Measurements from ENCODE around the gene PDCD6IP.
"Not testable (repeated sequence)": the region's sequence is repeated elsewhere in the genome, so short reads cannot be mapped to it uniquely, and the experiment has no call there.

Gene PDCD6IP, protein sequence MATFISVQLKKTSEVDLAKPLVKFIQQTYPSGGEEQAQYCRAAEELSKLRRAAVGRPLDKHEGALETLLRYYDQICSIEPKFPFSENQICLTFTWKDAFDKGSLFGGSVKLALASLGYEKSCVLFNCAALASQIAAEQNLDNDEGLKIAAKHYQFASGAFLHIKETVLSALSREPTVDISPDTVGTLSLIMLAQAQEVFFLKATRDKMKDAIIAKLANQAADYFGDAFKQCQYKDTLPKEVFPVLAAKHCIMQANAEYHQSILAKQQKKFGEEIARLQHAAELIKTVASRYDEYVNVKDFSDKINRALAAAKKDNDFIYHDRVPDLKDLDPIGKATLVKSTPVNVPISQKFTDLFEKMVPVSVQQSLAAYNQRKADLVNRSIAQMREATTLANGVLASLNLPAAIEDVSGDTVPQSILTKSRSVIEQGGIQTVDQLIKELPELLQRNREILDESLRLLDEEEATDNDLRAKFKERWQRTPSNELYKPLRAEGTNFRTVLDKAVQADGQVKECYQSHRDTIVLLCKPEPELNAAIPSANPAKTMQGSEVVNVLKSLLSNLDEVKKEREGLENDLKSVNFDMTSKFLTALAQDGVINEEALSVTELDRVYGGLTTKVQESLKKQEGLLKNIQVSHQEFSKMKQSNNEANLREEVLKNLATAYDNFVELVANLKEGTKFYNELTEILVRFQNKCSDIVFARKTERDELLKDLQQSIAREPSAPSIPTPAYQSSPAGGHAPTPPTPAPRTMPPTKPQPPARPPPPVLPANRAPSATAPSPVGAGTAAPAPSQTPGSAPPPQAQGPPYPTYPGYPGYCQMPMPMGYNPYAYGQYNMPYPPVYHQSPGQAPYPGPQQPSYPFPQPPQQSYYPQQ

GRCh38 chr3:33798418-33799201, at the start of gene PDCD6IP:
TSS of gene PDCD6IP (plus strand) at chr3:33798630. CDS start at chr3:33798729, 99 bp downstream.
- DNase-seq, result peak; percentile 97

DNA sequence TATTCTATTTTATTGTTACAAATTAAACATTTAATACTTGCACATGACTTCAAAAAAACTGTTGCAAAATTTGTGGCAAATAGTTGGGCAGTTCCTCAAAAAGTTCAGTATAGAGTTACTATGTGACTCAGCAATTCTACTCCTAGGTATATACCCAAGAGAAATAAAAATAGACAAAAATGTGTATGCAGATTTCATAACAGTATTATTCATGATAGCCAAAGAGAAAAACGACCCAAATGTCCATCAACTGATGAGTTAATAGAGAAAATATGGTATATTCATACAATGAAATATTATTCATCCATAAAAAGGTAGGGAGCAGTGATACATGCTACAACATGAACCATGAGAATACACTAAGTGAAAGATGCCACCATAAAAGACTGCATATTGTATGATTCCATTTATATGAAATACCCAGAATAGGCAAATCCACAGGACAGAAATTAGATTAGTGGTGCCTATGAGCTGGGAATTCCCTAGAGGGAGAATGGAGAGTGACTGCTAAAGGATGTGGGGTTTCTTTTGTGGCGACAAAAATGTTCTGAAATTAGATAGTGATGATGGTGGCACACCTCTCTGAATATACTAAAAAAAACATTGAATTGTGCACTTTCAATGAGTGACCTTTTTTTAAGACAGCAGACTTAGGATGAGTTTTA, 48.8 kb upstream of the PDCD6IP start:
- DNase-seq, result no peak

- no peak for DNase-seq
These were observed 48.2 kb upstream of the PDCD6IP start for GRCh38 chr3:33750211-33750548.

DNA sequence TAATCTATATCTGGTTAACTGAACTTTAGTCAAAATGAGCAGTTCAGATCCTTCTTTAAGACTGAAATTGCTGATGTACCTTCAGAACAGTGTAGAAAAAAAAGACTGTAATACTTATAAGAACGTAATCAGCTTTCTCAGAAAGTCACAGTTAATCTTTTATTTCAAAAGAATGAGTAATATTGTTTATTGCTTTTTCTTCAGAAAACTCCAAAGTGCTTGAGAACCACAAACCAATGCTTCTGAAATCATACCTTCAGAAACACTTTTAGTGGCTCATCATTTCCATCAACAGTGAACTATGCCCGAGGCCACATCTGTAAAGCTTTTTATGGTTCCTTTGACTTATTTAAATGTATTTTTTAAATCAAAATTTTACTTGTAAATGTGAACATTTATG, 47.1 kb upstream of the PDCD6IP start:
- no peak for DNase-seq

DNA sequence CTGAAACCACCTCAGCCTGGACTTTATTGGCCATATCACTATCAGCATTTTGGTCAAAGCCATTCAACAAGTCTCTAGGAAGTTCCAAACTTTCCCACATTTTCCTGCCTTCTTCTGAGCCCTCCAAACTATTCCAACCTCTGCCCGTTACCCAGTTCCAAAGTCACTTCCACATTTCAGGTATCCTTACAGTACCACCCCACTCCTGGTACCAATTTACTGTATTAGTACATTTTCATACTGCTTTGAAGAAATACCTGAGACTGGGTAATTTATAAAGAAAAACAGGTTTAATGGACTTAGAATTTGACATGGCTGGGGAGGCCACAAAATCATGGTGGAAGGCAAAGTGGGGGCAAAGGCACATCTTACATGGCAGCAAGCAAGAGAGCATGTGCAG, 44.0 kb upstream of the PDCD6IP start:
- DNase-seq, result not testable (repeated sequence)

GRCh38 chr3:33758281-33758680, 40.1 kb upstream of the PDCD6IP start:
- DNase-seq, result no peak

DNA sequence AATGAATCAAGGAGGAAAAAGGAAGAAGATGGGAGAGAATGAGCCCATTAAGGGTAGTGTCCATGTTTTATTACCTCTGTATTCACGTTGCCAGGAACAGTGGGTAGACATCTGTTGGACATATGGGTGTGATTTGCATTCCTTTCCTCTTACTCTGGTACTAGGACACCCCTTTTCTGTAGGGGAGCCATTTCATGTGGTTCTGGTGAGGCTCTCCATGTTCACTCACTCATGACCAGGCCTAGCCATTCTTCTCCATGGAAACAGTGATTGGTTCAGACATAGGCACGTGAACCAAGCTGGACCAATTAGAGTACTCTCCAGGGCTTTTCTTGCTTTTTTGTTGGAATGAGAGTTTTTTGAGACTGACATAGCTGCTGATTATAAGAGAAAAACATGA, 39.6 kb upstream of the PDCD6IP start:
- no peak for DNase-seq

GRCh38 chr3:33768578-33769330, 29.7 kb upstream of the PDCD6IP start:
- DNase-seq, result no peak

DNA sequence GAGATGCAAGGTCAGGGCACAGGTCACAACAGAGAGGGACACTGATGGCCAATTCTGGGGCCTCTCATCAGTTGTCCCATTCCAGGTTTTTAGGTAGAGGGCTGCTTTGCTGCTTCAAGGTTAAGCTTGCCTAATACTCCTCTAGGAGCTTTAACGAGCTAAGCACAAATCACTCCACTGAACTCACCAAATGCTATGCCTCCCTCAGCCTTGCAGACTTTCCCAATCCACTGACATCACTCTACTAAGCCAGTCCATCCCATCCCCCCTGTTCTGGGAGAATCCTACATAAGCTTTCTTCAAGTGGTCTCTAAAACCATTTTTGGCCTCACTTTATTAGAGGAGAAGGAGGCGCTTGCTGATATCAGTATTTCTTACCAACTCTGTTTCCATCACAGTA, 24.8 kb upstream of the PDCD6IP start:
- DNase-seq, result no peak

DNA sequence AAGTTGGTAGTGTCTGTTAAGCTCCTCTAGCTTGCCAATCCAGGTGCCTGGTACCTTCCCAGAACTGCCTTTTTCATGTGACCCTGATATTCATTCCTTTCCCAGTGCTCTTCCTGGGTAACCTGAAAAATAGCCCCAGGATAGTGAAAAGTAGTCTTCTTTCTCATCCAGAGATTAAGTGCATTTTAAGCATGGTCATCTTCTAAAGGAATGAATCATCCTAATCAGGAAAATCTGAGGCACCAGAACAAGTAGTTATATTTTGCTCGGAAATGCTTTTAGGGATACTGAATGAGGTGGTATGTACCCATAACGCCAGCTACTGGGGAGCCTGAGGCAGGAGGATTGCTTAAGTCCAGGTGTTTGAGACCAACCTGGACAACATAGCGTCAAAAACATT, 23.1 kb upstream of the PDCD6IP start:
- no peak for DNase-seq

GRCh38 chr3:33777996-33778395, 20.4 kb upstream of the PDCD6IP start:
- no peak for DNase-seq

GRCh38 chr3:33779751-33780150, 18.7 kb upstream of the PDCD6IP start:
- DNase-seq, result no peak

DNA sequence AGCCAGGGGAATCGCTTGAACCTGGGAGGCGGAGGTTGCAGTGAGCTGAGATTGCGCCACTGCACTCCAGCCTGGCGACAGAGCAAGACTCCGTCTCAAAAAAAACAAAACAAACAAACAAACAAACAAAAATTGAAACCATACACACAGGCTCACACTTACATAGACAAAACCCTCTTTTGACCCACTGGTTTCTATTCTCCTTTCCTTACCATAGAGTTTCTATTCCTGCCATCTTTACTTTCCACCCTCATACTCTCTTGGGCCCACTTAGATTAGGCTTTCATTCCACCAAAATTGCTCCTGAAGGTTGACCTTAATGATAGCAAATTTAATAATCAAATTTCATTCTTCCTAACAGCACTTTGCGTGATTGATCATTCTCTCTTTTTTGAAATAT, 17.0 kb upstream of the PDCD6IP start:
- DNase-seq, result not testable (repeated sequence)

DNA sequence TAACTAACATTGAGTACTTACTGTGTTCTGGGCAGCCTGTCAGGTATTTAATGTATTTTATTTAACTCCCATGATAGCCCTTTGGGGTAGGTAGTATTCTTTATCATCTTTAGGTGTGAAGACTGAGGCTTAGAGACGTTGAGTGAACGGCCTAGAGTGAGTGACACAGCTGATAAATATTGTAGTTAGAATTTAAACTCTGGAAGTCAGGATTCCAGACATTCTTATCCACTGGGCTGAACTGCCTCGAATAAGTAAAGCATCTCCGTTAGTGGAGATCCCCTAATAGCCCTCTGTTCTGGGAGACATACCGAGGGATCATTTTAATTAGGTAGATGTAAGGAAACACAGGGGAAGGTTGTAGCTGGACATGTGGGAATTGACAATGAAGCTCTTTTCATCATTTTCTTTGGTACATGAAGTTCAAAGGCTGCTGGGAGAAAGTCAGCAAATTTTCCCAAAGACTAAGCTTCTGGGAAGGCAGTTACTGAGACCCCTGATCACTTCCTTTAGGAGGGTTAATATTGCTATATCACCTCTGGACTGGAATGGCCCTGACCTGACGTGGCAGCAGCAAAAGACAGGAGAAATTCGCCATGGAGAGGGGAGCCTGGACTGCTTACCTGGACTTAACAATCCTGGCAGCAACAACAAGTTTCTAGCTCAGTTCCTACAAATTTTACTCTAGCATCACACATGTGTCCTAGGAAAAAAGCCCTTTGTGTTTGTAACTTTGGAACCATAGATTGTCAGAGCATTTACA, 11.7 kb upstream of the PDCD6IP start:
- DNase-seq, result no peak

GRCh38 chr3:33787328-33788009, 11.0 kb upstream of the PDCD6IP start:
- DNase-seq, result peak; percentile 74

- no peak for DNase-seq
These were observed 9.1 kb upstream of the PDCD6IP start for GRCh38 chr3:33789183-33789954.

DNA sequence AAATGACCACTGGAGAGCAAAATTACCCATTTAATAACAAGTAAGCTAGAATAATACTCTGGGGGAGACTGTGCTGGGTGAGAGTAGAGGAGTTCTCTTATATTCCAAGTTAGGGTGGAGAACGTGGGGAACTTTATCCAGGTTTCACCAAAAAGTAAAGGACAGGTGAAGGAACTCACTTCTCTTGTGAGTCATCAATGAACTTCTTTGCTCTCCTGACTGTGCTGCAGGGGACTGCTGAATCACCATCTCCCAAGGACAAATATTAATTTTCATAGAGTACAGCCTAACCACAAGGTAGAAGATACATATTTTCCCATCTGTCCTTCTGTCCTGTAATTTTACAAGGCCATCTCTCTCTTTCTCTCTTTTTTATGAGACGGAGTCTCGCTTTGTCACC, 8.3 kb upstream of the PDCD6IP start:
- no peak for DNase-seq

DNA sequence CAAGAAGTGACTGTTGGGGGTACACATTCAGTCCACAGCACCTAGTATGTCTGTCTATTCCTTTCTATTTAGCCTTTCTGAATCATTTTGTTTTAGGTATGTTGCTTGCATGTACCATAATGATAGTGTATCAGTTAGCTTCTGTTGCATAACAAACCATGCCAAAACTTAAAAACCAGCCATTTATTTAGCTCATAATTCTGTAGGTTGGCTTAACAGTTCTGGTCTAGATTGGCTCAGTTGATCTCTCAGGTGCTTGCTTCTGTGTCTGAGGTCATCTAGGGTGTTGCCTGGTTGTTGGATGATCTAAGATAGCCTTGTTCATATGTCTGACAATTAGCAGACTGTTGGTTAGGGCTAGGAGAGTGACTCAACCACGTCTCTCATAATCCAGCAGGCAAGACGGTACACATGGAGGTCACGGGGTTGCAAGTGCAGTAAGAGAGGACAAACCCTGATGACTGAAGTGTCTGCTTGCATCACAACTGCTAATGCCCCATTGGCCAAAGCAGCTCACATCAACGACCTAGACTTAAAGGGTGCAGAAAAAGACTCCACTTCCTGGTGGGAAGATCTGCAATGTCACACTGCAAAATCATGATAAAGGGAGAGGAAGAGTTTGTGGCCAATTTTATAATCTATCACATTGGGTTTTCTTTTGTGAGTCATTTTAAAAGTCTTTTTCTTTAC, 6.8 kb upstream of the PDCD6IP start:
- DNase-seq, result no peak
